Measurements from ENCODE around the gene ZFP69. TPM values are rescaled to one million over a fixed set of nuclear protein-coding genes. Genes with fewer than 3 reads are reported as not detected.

ZFP69 gene
- total and polyA plus RNA-seq, 10 of the 15 experiments (the other 5 are each of a cell fraction or from before 2014, with no cell fraction given): 1.9 to 6.4 (median 3.7) TPM

DNA sequence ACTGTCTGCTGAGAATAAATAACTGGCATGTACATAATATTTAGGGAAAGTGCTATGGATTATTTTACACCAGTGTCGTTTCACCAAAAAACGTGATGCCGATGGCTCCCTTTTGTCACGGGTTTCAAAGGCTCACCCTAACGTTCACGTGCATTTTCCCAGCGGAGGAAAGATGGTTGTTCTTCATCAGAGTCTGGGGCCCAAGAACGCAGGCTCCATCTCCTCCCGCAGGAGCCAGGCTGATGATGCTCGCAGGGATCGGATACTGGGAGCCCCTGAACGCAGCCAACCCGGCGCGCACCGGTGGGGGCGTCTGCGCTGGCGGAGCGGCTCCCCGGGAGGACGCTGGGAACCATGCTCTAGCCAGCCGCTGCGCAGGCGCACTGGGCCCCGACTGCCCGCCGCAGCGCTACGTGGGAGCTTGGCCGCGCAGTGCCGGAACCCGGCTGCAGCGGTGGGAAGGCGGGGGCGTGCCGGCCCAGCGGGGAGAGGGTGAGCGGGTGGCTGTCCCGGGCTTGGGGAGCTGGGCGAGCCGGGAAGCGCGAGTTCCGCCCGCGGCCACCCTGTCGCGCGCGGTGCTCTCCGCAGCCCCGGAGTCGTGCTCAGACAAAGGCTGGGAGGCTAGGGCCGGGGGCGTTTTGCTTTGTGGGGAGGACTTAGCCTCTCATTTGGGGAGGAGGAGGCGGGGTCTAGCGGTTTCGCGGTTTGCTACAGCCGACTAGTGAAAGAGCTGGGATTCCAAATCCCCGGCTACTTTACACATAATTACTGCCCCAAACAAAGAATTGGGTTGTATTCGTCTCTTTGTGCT lies 27.2 kb upstream of the ZFP69 start, which contains the start of gene ZFP69B (continued):
- TF ChIP-seq RB1 (IDR thresholded peaks at IDR 0.05; ENCODE audit: borderline replicate concordance) (0 out of 2 replicates have a peak, but pooled peaks have one; percentile 55), SMAD5 (IDR thresholded peaks at IDR 0.05; ENCODE audit: low read depth) (no peak; the same call in 1 of the 2 replicates), NR2C1 (IDR thresholded peaks at IDR 0.05) (no peak), TCF12 (IDR thresholded peaks at IDR 0.05; ENCODE audit: low read depth, low read length) (0 out of 2 replicates have a peak, but pooled peaks have one; percentile 1), FOXM1 (IDR thresholded peaks at IDR 0.05; ENCODE audit: low read depth, low read length) (no peak), IRF4 (IDR thresholded peaks at IDR 0.05; ENCODE audit: low read depth, low read length) (no peak), BRCA1 (IDR thresholded peaks at IDR 0.05; ENCODE audit: low read depth, low read length) (no peak), SREBF2 (IDR thresholded peaks at IDR 0.05; ENCODE audit: low read length) (no peak), EED (IDR thresholded peaks at IDR 0.05; ENCODE audit: low read depth) (peak; percentile 48; the same call in 1 of the 2 replicates), EP300 (IDR thresholded peaks at IDR 0.05; ENCODE audit: borderline replicate concordance in 1 of 2, control insufficient read depth in 1 of 2, low read depth in 2 of 2, low read length in 2 of 2) (no peak), PAX8 (IDR thresholded peaks at IDR 0.05) (no peak), ZBED1 (IDR thresholded peaks at IDR 0.05; ENCODE audit: borderline replicate concordance) (no peak), GABPA (IDR thresholded peaks at IDR 0.05; ENCODE audit: low read depth) (no peak), RBBP5 (conservative IDR thresholded peaks at IDR 0.05) (no peak), JUND (IDR thresholded peaks at IDR 0.05; ENCODE audit: low read depth, low read length) (0 out of 2 replicates have a peak, but pooled peaks have one; percentile 21), NFXL1 (IDR thresholded peaks at IDR 0.05; ENCODE audit: borderline replicate concordance) (peak; percentile 88; the same call in 1 of the 2 replicates), MTA2 (IDR thresholded peaks at IDR 0.05; ENCODE audit: low read depth) (no peak), TARDBP (IDR thresholded peaks at IDR 0.05; ENCODE audit: borderline replicate concordance) (no peak)
- TF ChIP-seq, protein P1, sequence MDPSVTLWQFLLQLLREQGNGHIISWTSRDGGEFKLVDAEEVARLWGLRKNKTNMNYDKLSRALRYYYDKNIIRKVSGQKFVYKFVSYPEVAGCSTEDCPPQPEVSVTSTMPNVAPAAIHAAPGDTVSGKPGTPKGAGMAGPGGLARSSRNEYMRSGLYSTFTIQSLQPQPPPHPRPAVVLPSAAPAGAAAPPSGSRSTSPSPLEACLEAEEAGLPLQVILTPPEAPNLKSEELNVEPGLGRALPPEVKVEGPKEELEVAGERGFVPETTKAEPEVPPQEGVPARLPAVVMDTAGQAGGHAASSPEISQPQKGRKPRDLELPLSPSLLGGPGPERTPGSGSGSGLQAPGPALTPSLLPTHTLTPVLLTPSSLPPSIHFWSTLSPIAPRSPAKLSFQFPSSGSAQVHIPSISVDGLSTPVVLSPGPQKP (IDR thresholded peaks at IDR 0.05; ENCODE audit: low read depth, low read length): no peak
- TF ChIP-seq, protein P2, sequence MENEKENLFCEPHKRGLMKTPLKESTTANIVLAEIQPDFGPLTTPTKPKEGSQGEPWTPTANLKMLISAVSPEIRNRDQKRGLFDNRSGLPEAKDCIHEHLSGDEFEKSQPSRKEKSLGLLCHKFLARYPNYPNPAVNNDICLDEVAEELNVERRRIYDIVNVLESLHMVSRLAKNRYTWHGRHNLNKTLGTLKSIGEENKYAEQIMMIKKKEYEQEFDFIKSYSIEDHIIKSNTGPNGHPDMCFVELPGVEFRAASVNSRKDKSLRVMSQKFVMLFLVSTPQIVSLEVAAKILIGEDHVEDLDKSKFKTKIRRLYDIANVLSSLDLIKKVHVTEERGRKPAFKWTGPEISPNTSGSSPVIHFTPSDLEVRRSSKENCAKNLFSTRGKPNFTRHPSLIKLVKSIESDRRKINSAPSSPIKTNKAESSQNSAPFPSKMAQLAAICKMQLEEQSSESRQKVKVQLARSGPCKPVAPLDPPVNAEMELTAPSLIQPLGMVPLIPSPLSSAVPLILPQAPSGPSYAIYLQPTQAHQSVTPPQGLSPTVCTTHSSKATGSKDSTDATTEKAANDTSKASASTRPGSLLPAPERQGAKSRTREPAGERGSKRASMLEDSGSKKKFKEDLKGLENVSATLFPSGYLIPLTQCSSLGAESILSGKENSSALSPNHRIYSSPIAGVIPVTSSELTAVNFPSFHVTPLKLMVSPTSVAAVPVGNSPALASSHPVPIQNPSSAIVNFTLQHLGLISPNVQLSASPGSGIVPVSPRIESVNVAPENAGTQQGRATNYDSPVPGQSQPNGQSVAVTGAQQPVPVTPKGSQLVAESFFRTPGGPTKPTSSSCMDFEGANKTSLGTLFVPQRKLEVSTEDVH (IDR thresholded peaks at IDR 0.05; ENCODE audit: low read depth, partially characterized antibody): no peak
- TF ChIP-seq, protein P3, sequence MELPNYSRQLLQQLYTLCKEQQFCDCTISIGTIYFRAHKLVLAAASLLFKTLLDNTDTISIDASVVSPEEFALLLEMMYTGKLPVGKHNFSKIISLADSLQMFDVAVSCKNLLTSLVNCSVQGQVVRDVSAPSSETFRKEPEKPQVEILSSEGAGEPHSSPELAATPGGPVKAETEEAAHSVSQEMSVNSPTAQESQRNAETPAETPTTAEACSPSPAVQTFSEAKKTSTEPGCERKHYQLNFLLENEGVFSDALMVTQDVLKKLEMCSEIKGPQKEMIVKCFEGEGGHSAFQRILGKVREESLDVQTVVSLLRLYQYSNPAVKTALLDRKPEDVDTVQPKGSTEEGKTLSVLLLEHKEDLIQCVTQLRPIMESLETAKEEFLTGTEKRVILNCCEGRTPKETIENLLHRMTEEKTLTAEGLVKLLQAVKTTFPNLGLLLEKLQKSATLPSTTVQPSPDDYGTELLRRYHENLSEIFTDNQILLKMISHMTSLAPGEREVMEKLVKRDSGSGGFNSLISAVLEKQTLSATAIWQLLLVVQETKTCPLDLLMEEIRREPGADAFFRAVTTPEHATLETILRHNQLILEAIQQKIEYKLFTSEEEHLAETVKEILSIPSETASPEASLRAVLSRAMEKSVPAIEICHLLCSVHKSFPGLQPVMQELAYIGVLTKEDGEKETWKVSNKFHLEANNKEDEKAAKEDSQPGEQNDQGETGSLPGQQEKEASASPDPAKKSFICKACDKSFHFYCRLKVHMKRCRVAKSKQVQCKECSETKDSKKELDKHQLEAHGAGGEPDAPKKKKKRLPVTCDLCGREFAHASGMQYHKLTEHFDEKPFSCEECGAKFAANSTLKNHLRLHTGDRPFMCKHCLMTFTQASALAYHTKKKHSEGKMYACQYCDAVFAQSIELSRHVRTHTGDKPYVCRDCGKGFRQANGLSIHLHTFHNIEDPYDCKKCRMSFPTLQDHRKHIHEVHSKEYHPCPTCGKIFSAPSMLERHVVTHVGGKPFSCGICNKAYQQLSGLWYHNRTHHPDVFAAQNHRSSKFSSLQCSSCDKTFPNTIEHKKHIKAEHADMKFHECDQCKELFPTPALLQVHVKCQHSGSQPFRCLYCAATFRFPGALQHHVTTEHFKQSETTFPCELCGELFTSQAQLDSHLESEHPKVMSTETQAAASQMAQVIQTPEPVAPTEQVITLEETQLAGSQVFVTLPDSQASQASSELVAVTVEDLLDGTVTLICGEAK (IDR thresholded peaks at IDR 0.05; ENCODE audit: borderline replicate concordance): no peak; the same call in 1 of the 2 replicates
- TF ChIP-seq, protein P4, sequence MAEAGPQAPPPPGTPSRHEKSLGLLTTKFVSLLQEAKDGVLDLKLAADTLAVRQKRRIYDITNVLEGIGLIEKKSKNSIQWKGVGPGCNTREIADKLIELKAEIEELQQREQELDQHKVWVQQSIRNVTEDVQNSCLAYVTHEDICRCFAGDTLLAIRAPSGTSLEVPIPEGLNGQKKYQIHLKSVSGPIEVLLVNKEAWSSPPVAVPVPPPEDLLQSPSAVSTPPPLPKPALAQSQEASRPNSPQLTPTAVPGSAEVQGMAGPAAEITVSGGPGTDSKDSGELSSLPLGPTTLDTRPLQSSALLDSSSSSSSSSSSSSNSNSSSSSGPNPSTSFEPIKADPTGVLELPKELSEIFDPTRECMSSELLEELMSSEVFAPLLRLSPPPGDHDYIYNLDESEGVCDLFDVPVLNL (IDR thresholded peaks at IDR 0.05; ENCODE audit: low read depth, low read length): no peak

Data from GM12878 (cell line).